ENCODE results near the gene HSPA14. TPM values are rescaled to one million over a fixed set of nuclear protein-coding genes. Genes with fewer than 3 reads are reported as not detected.
"Not testable (repeated sequence)": the region's sequence is repeated elsewhere in the genome, so short reads cannot be mapped to it uniquely, and the experiment has no call there.

The HSPA14 gene
- 10 to 100 TPM in 1 of 2 donors, 1 to 10 TPM in 1; 9.9 to 13.9 TPM for total RNA-seq
- long read RNA-seq, donor 1, partial matches to known transcripts, result 1 of 8 reads
- long read RNA-seq, donor 1, other reads (novel, unspliced or antisense), result 3 of 8 reads
- long read RNA-seq, donor 2, transcript HSPA14-201 (14 exons, 1,904 nt), result major isoform, 16 of 31 reads
- long read RNA-seq, donor 2, partial matches to known transcripts, result 13 of 31 reads
- long read RNA-seq, donor 2, other reads (novel, unspliced or antisense), result 2 of 31 reads

- intact Hi-C loops (cut with DNase I), result no loop called here
- DNase-seq (ENCODE audit: low spot score), result peak; percentile 100
Observed at GRCh38 chr10:14837757-14838581, at the start of gene HSPA14, which contains the start of the genes CDNF and MSANTD7. TSS of gene HSPA14 (plus strand) at chr10:14838306. CDS start at chr10:14838403, 97 bp downstream. TSS of gene CDNF (minus strand) at chr10:14838037. CDS start at chr10:14837946, 91 bp downstream. TSS of gene MSANTD7 (plus strand) at chr10:14838306. CDS start at chr10:14842285, 3,979 bp downstream.

GRCh38 chr10:14798636-14799035 is 39.5 kb upstream of the HSPA14 start:
- DNase-seq (ENCODE audit: low spot score), result no peak
- intact Hi-C loops (cut with DNase I), result no loop called here

- no peak for DNase-seq (ENCODE audit: low spot score)
- intact Hi-C loops (cut with DNase I), result no loop called here
Observed at GRCh38 chr10:14800397-14800796, 37.7 kb upstream of the HSPA14 start.

- intact Hi-C loops (cut with DNase I), result no loop called here
- DNase-seq (ENCODE audit: low spot score), result no peak
Observed at GRCh38 chr10:14801723-14802122, 36.4 kb upstream of the HSPA14 start.

GRCh38 chr10:14803827-14804226 is 34.3 kb upstream of the HSPA14 start:
- no peak for DNase-seq (ENCODE audit: low spot score)
- intact Hi-C loops (cut with DNase I), result no loop called here

- intact Hi-C loops (cut with DNase I), result no loop called here
- DNase-seq (ENCODE audit: low spot score), result no peak
Observed at GRCh38 chr10:14806318-14806717, 31.8 kb upstream of the HSPA14 start.

GRCh38 chr10:14810969-14811953 is 26.8 kb upstream of the HSPA14 start:
- intact Hi-C loops (cut with DNase I), result no loop called here
- DNase-seq (ENCODE audit: low spot score), result no peak

GRCh38 chr10:14812271-14812670 is 25.8 kb upstream of the HSPA14 start:
- intact Hi-C loops (cut with DNase I), result no loop called here
- DNase-seq (ENCODE audit: low spot score), result no peak

- no peak for DNase-seq (ENCODE audit: low spot score)
- intact Hi-C loops (cut with DNase I), result no loop called here
Observed at GRCh38 chr10:14815681-14816080, 22.4 kb upstream of the HSPA14 start.

- DNase-seq (ENCODE audit: low spot score); intact Hi-C loops (cut with DNase I): not testable (repeated sequence)
Observed at GRCh38 chr10:14816717-14817116, 21.4 kb upstream of the HSPA14 start.

GRCh38 chr10:14820010-14820774 is 17.9 kb upstream of the HSPA14 start:
- DNase-seq (ENCODE audit: low spot score), result no peak

GRCh38 chr10:14820775-14821154 is 17.3 kb upstream of the HSPA14 start:
- no peak for DNase-seq (ENCODE audit: low spot score)
- intact Hi-C loops (cut with DNase I), result loop anchor here (5.0 to 10.0 kb wide), 2 partner anchors 283 to 286 kb away; no protein-coding TSS in a partner anchor

More at GRCh38 chr10:14820010-14820774, 17.9 kb upstream of the HSPA14 start:
- intact Hi-C loops (cut with DNase I), result loop anchor here (5.0 to 10.0 kb wide), 2 partner anchors 283 to 285 kb away; no protein-coding TSS in a partner anchor

GRCh38 chr10:14821635-14822375 is 16.3 kb upstream of the HSPA14 start:
- intact Hi-C loops (cut with DNase I), result loop anchor here (5.0 to 10.0 kb wide), 2 partner anchors 285 to 287 kb away; no protein-coding TSS in a partner anchor

GRCh38 chr10:14822879-14823755 is 15.0 kb upstream of the HSPA14 start:
- intact Hi-C loops (cut with DNase I), result loop anchor here (5.0 to 10.0 kb wide), 2 partner anchors 286 to 288 kb away; no protein-coding TSS in a partner anchor
- no peak for DNase-seq (ENCODE audit: low spot score)

More at GRCh38 chr10:14821635-14822375, 16.3 kb upstream of the HSPA14 start:
- DNase-seq (ENCODE audit: low spot score), result no peak

- DNase-seq (ENCODE audit: low spot score), result no peak
- intact Hi-C loops (cut with DNase I), result loop anchor here (5.0 to 10.0 kb wide), 2 partner anchors 287 to 289 kb away; no protein-coding TSS in a partner anchor
Observed at GRCh38 chr10:14823966-14824365, 14.1 kb upstream of the HSPA14 start.

- no peak for DNase-seq (ENCODE audit: low spot score)
- intact Hi-C loops (cut with DNase I), result loop anchor here in 1 of 2 donors (10.0 kb wide), 1 partner anchor 291 kb away; no protein-coding TSS in a partner anchor
Observed at GRCh38 chr10:14826076-14826829, 11.9 kb upstream of the HSPA14 start.
